Measurements from ENCODE around the gene GSN.

GSN gene

GRCh38 chr9:121283856-121284732 is 16.1 kb downstream of the GSN start:
- H3K4me3 ChIP-seq (ENCODE audit: low read depth, low read length): no peak overlapping the region
- in situ Hi-C loops (cut with HindIII; ENCODE audit: low sequenced_read_pairs): no loop called here
- DNase-seq (ENCODE audit: low read depth): no peak
- TF ChIP-seq, protein P1, sequence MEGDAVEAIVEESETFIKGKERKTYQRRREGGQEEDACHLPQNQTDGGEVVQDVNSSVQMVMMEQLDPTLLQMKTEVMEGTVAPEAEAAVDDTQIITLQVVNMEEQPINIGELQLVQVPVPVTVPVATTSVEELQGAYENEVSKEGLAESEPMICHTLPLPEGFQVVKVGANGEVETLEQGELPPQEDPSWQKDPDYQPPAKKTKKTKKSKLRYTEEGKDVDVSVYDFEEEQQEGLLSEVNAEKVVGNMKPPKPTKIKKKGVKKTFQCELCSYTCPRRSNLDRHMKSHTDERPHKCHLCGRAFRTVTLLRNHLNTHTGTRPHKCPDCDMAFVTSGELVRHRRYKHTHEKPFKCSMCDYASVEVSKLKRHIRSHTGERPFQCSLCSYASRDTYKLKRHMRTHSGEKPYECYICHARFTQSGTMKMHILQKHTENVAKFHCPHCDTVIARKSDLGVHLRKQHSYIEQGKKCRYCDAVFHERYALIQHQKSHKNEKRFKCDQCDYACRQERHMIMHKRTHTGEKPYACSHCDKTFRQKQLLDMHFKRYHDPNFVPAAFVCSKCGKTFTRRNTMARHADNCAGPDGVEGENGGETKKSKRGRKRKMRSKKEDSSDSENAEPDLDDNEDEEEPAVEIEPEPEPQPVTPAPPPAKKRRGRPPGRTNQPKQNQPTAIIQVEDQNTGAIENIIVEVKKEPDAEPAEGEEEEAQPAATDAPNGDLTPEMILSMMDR (IDR thresholded peaks at IDR 0.05; ENCODE audit: low read depth, low read length, missing control alignments): no peak

DNA sequence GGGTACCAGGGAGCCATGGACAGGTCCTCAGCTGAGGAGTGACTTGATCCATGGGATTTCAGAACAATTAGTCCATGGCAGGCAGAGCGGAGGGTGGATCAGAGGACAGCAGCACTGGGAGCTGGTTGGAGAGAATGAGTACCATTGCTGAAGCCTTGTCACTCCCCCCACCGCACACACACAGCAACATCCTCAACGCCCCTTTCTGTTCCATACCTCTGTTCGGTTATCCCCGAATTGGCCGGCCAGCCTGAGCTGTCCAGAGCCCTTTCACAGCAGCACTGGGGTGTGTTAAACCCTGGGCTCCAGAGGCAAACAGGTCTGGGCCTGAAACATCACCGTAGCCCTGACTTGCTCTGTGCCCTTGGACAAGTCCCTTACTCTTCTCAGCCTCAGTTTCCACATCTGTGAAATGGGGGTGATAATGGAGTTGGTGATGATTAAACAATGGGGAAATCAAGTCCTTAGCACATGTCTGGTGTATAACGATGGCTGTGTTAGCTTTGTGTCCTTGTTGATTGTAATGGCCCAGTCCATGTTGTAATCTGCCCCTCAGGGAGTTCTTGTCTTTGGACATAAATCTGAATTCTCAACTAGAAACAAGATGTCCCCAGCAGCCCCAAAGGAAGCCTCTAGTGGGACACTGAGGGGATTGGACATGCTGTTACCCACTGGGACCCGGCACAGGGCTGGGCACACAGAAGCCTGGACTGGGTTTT is 16.9 kb downstream of the GSN start:
- DNase-seq (ENCODE audit: low read depth): no peak
- in situ Hi-C loops (cut with HindIII; ENCODE audit: low sequenced_read_pairs): no loop called here
- TF ChIP-seq, protein P1 (IDR thresholded peaks at IDR 0.05; ENCODE audit: low read depth, low read length, missing control alignments): no peak
- H3K4me3 ChIP-seq (ENCODE audit: low read depth, low read length): no peak overlapping the region

- in situ Hi-C loops (cut with HindIII; ENCODE audit: low sequenced_read_pairs): no loop called here
- no peak for DNase-seq (ENCODE audit: low read depth)
- H3K4me3 ChIP-seq (ENCODE audit: low read depth, low read length): no peak overlapping the region
- TF ChIP-seq, protein P1 (IDR thresholded peaks at IDR 0.05; ENCODE audit: low read depth, low read length, missing control alignments): no peak
Measured at GRCh38 chr9:121285835-121286687, 18.1 kb downstream of the GSN start.

GRCh38 chr9:121286688-121286972 is 18.7 kb downstream of the GSN start:
- DNase-seq (ENCODE audit: low read depth): no peak
- in situ Hi-C loops (cut with HindIII; ENCODE audit: low sequenced_read_pairs): no loop called here
- no peak overlapping the region for H3K4me3 ChIP-seq (ENCODE audit: low read depth, low read length)
- TF ChIP-seq, protein P1 (IDR thresholded peaks at IDR 0.05; ENCODE audit: low read depth, low read length, missing control alignments): no peak

DNA sequence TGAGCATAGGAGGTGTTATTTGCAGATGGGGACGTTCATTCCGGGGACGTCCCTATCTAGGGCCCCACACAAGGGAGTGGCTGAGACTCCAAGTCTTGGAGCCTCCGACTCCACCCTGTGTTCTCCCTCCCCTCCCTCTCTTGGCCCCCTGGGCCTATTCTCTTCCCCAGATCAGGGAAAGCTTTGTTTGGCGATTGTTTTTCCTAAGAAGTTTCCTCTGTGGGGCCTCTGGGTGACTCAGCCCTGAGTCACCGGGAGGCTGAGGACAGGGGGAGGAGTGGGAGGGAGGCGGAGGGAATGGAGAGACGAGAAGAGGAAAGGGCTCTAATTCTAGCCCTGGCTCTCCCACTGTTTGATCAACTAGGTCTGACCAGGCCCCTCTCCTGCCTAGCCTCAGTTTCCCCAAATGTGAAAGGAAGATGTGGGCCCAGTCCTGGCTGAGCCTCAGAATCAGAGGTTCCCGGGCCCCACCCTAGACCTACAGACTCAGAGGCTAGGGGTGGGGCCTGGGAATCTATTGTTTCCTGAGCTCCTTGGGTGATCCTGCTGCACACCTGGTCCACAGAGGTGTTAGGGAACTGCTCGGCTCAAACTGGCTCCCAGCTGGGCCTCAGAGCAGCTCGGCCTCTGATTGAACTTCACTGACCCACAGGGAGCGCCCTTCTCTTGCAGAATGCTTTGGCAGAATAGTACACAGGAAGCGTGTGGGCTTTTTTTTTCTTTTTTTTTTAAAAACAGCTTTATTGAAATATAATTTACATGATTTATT is 19.2 kb downstream of the GSN start:
- peak; percentile 86 for DNase-seq (ENCODE audit: low read depth)
- TF ChIP-seq, protein P1 (IDR thresholded peaks at IDR 0.05; ENCODE audit: low read depth, low read length, missing control alignments): no peak
- H3K4me3 ChIP-seq (ENCODE audit: low read depth, low read length): no peak overlapping the region
- in situ Hi-C loops (cut with HindIII; ENCODE audit: low sequenced_read_pairs): no loop called here

GRCh38 chr9:121288673-121289025 is 20.7 kb downstream of the GSN start:
- in situ Hi-C loops (cut with HindIII; ENCODE audit: low sequenced_read_pairs): no loop called here
- no peak for DNase-seq (ENCODE audit: low read depth)
- H3K4me3 ChIP-seq (ENCODE audit: low read depth, low read length): no peak overlapping the region
- TF ChIP-seq, protein P1 (IDR thresholded peaks at IDR 0.05; ENCODE audit: low read depth, low read length, missing control alignments): no peak
